Gastrocnemius medialis (tissue), 4 donors: ENCODE data around the gene SUCLG2.

ENCODE experiments used
- CTCF ChIP-seq, 5 experiments: fragments of 450-650 bp in 3 of 5; fragments of 200-600 bp in 2 of 5; sonication (generic) in 2 of 5; IDR thresholded peaks in 4 of 5; conservative IDR thresholded peaks in 1 of 5; 1 replicate in 4 of 5; 2 replicates in 1 of 5; pipeline ENCODE4 v1.5.1; 2016 to 2019; ENCODE audit warnings: antibody characterized with exemption in 5 of 5, mild to moderate bottlenecking in 3 of 5, moderate library complexity in 3 of 5
- POLR2A ChIP-seq, 2 donors: fragments of 450-650 bp; IDR thresholded peaks; one replicate each; pipeline ENCODE4 v1.6.1; 2017; ENCODE audit warnings: antibody characterized with exemption in 2 of 2, mild to moderate bottlenecking in 2 of 2, moderate library complexity in 2 of 2

GRCh38 chr3:67500709-67501108 is 153.7 kb downstream of the SUCLG2 start:
- TF ChIP-seq CTCF (IDR thresholded peaks at IDR 0.05 in 4 of 5, conservative IDR thresholded peaks at IDR 0.05 in 1 of 5) (no peak), POLR2A (IDR thresholded peaks at IDR 0.05) (no peak)
